Measurements from ENCODE around the gene GPRASP3. TPM values are rescaled to one million over a fixed set of nuclear protein-coding genes. Genes with fewer than 3 reads are reported as not detected.
"Not testable (repeated sequence)": the region's sequence is repeated elsewhere in the genome, so short reads cannot be mapped to it uniquely, and the experiment has no call there.

The GPRASP3 gene
- 14.3 TPM for total RNA-seq
- 4.4 TPM for polyA plus RNA-seq

- H3K27ac ChIP-seq (ENCODE audit: low read depth): no peak within 1 kb of the TSS
- H3K4me3 ChIP-seq (ENCODE audit: low read depth, low read length): peak within 1 kb of the TSS; percentile 30
- WGBS: 9% methylated on average over 31 of the region's 31 CpGs
- no peaks in the 10 kb centered on the region for H3K36me3 ChIP-seq (ENCODE audit: insufficient read depth)
- DNase-seq (ENCODE audit: extremely low spot score): no peak
- H3K4me1 ChIP-seq (ENCODE audit: insufficient read depth): no peaks in the 10 kb centered on the region
Observed at GRCh38 chrX:102720237-102721168, at the start of gene GPRASP3. TSS of gene GPRASP3 (plus strand) at chrX:102720743. CDS start at chrX:102748996, 28,253 bp downstream.

DNA sequence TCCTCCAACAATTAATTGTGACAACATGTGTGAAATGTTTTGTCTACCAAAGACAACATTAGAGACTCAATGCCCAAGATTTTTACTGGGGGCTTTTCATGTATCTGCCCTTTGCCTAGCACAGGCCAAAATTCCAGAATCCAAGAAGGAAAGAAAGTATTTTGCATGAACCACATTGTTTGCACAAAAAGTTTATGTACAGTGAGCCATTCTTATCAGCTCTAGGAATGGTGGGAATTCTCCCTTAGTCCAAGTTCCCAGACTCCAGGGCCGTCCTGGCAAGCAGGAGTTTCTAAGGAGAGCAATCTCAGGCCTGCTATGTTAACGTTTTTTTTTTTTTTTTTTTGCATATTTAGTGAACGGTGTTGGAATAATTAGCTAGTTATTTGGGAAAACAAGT, 47.7 kb upstream of the GPRASP3 start:
- no peaks in the 10 kb centered on the region for H3K4me1 ChIP-seq (ENCODE audit: insufficient read depth)
- no peak overlapping the region for H3K27ac ChIP-seq (ENCODE audit: low read depth)
- WGBS: 26% methylated on average over 3 of the region's 3 CpGs
- no peak for DNase-seq (ENCODE audit: extremely low spot score)
- no peaks in the 10 kb centered on the region for H3K36me3 ChIP-seq (ENCODE audit: insufficient read depth)
- no peak overlapping the region for H3K4me3 ChIP-seq (ENCODE audit: low read depth, low read length)

DNA sequence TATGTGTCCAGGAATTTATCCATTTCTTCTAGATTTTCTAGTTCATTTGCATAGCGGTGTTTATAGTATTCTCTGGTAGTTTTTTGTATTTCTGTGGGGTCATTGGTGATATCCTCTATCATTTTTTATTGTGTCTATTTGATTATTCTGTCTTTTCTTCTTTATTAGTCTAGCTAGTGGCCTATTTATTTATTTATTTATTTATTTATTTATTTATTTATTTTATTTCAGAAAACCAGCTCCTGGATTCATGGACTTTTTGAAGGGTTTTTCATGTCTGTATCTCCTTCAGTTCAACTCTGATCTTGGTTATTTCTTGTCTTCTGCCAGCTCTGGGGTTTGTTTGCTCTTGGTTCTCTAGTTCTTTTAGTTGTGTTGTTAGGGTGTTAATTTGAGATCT, 43.1 kb upstream of the GPRASP3 start:
- not testable (repeated sequence) for H3K27ac ChIP-seq (ENCODE audit: low read depth); H3K36me3 ChIP-seq (ENCODE audit: insufficient read depth); H3K4me3 ChIP-seq (ENCODE audit: low read depth, low read length); H3K4me1 ChIP-seq (ENCODE audit: insufficient read depth); DNase-seq (ENCODE audit: extremely low spot score)
- 94% methylated on average over 1 of the region's 1 CpG for WGBS

DNA sequence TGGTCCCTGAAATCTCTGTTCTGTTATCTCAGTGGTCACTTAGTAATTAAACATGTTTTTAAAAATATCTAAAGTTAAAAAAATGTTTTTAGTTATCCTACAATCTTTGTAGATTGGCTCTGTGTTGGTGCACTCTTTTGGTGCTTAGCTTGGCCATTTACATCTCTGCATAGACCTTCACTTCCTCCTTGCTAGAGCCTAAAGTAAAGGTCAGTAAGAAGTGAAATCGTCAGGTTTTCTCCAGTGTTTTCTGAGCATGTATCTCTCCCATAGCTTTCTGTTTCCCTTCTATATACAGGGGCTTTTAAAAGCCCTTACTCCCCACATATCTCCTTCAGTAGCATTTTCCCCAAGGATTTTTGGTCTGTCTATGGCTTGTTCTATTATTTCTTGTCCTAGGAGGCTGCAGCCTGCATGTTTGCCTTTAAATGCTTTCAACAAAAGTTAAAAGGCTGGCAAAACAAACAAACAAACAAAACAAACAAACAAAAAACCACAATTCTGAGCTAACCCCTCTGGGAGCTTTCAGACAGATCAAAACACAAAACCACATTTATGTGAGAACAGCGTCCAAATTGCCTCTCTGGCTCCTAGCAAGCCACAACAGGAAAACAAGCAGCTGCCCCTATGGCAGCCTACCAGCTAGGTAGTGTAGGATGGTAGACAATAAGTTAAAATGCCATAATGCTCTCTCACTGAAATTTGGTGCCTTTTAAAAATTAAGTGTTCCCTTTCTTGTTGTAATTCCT, 35.6 kb upstream of the GPRASP3 start:
- Histone ChIP-seq H3K4me1 (ENCODE audit: insufficient read depth) (no peaks in the 10 kb centered on the region), H3K36me3 (ENCODE audit: insufficient read depth) (no peaks in the 10 kb centered on the region), H3K4me3 (ENCODE audit: low read depth, low read length) (no peak overlapping the region), H3K27ac (ENCODE audit: low read depth) (no peak overlapping the region)
- WGBS: 47% methylated on average over 2 of the region's 2 CpGs
- DNase-seq (ENCODE audit: extremely low spot score): no peak

DNA sequence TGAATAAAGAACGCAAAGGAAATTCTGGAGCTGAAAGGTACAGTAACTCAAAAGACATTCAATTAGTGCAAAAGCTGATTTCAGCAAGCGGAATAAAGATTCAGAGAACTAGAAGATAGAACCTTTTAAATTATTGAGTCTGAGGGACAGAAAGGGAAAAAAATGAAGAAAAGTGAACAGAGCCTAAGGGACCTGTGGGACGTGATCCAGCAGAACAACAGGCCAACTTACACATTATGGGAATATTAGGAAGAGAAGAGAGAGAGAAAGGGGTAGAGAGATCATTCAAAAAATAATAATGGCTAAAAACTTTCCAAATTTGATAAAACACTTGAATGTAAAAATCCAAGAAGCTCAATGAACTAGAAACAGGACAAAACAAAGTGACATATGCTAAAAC, 25.8 kb upstream of the GPRASP3 start:
- WGBS: 91% methylated on average over 3 of the region's 3 CpGs
- Histone ChIP-seq H3K27ac (ENCODE audit: low read depth) (no peak overlapping the region), H3K36me3 (ENCODE audit: insufficient read depth) (no peaks in the 10 kb centered on the region), H3K4me1 (ENCODE audit: insufficient read depth) (no peaks in the 10 kb centered on the region), H3K4me3 (ENCODE audit: low read depth, low read length) (no peak overlapping the region)
- DNase-seq (ENCODE audit: extremely low spot score): no peak

GRCh38 chrX:102696306-102696705, 24.2 kb upstream of the GPRASP3 start:
- H3K27ac ChIP-seq (ENCODE audit: low read depth): no peak overlapping the region
- DNase-seq (ENCODE audit: extremely low spot score): no peak

GRCh38 chrX:102697494-102697893, 23.0 kb upstream of the GPRASP3 start:
- H3K4me3 ChIP-seq (ENCODE audit: low read depth, low read length): no peak overlapping the region
- H3K36me3 ChIP-seq (ENCODE audit: insufficient read depth): no peaks in the 10 kb centered on the region
- no peak for DNase-seq (ENCODE audit: extremely low spot score)

More at GRCh38 chrX:102696306-102696705, 24.2 kb upstream of the GPRASP3 start:
- Histone ChIP-seq H3K4me1 (ENCODE audit: insufficient read depth) (no peaks in the 10 kb centered on the region), H3K36me3 (ENCODE audit: insufficient read depth) (no peaks in the 10 kb centered on the region), H3K4me3 (ENCODE audit: low read depth, low read length) (no peak overlapping the region)

GRCh38 chrX:102708900-102709299, 11.6 kb upstream of the GPRASP3 start:
- DNase-seq (ENCODE audit: extremely low spot score): no peak
- Histone ChIP-seq H3K36me3 (ENCODE audit: insufficient read depth) (no peaks in the 10 kb centered on the region), H3K27ac (ENCODE audit: low read depth) (no peak overlapping the region), H3K4me1 (ENCODE audit: insufficient read depth) (no peaks in the 10 kb centered on the region), H3K4me3 (ENCODE audit: low read depth, low read length) (no peak overlapping the region)
- WGBS: 49% methylated on average over 2 of the region's 2 CpGs

More at GRCh38 chrX:102697494-102697893, 23.0 kb upstream of the GPRASP3 start:
- H3K27ac ChIP-seq (ENCODE audit: low read depth): no peak overlapping the region
- no peaks in the 10 kb centered on the region for H3K4me1 ChIP-seq (ENCODE audit: insufficient read depth)

DNA sequence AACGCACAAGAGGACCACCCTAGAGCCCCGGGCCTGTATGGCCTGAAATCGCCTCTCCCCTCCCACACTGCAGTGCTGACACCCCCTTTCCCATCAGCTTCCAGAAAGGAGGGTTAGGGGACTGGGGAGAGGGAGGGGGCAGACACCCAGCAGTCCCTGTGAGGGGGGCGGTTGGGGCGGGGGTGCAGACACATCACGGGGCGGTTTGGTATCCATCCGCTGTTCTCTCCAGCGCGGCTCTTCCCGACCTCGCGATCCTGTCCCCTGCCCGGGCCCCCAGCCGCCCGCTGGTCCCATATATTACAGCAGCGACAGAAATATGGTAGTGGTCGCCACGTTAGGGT, 8.7 kb upstream of the GPRASP3 start:
- Histone ChIP-seq H3K4me1 (ENCODE audit: insufficient read depth) (no peaks in the 10 kb centered on the region), H3K27ac (ENCODE audit: low read depth) (no peak overlapping the region), H3K4me3 (ENCODE audit: low read depth, low read length) (peak overlapping the region; percentile 64), H3K36me3 (ENCODE audit: insufficient read depth) (no peaks in the 10 kb centered on the region)
- DNase-seq (ENCODE audit: extremely low spot score): no peak
- 5% methylated on average over 18 of the region's 19 CpGs for WGBS

DNA sequence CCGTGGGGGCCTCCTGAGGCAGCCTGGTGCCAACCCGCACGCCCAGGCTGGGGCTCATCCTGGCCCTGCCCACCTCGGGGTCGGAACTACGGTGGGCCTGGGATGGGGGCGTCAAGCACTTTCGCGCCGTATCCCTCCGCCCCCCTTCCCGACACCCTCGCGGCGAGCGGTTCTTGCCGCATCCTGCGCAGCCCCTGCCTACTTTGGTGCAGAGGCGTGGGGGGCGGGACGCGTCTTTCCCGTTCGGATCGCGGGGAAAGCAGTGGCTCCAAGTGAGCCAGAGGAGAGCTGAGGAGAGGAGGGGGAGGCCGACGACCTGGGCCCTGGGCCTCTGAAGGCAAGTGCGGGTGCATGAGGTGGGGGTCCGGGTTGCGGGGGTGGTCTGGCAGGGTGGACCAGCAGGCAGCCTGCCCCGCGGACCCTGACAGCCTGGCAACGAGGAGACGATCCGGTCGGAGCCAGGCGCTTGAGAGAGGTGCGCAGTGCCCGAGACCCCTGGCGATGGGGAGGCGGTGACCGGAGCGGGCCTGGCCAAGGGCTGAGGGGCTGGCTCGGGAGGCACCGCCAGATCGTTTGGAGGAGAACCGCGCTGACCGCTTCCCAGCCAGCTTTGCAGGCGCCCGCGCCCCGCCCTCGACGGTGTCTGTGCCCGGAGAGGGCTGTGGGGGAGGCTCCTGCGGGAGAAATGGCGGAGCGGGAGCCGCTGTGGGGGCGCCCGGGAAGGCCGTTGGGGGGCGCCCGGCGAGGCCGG, 8.2 kb upstream of the GPRASP3 start, which contains the start of gene GPRASP2:
Gene GPRASP2 (plus strand): TSS at position 233 of the 751 bp plus-strand sequence. CDS start 2,422 bp downstream, outside the sequence.
- Histone ChIP-seq H3K4me3 (ENCODE audit: low read depth, low read length) (peak within 1 kb of the TSS; percentile 64), H3K4me1 (ENCODE audit: insufficient read depth) (no peaks in the 10 kb centered on the region), H3K36me3 (ENCODE audit: insufficient read depth) (no peaks in the 10 kb centered on the region), H3K27ac (ENCODE audit: low read depth) (peak within 1 kb of the TSS; percentile 84)
- DNase-seq (ENCODE audit: extremely low spot score): no peak
- 1% methylated on average over 57 of the region's 68 CpGs for WGBS

- DNase-seq (ENCODE audit: extremely low spot score): no peak
- peak overlapping the region; percentile 64 for H3K4me3 ChIP-seq (ENCODE audit: low read depth, low read length)
- WGBS: 1% methylated on average over 23 of the region's 23 CpGs
- no peaks in the 10 kb centered on the region for H3K4me1 ChIP-seq (ENCODE audit: insufficient read depth)
- peak overlapping the region; percentile 84 for H3K27ac ChIP-seq (ENCODE audit: low read depth)
- no peaks in the 10 kb centered on the region for H3K36me3 ChIP-seq (ENCODE audit: insufficient read depth)
Observed at GRCh38 chrX:102712981-102713625, 7.4 kb upstream of the GPRASP3 start.

- no peak overlapping the region for H3K27ac ChIP-seq (ENCODE audit: low read depth)
- no peak for DNase-seq (ENCODE audit: extremely low spot score)
- H3K4me3 ChIP-seq (ENCODE audit: low read depth, low read length): no peak overlapping the region
- WGBS: 79% methylated on average over 6 of the region's 6 CpGs
- H3K36me3 ChIP-seq (ENCODE audit: insufficient read depth): no peaks in the 10 kb centered on the region
- no peaks in the 10 kb centered on the region for H3K4me1 ChIP-seq (ENCODE audit: insufficient read depth)
Observed at GRCh38 chrX:102714994-102715393, 5.5 kb upstream of the GPRASP3 start.

GRCh38 chrX:102715967-102716366, 4.6 kb upstream of the GPRASP3 start:
- WGBS: 95% methylated on average over 5 of the region's 5 CpGs
- DNase-seq (ENCODE audit: extremely low spot score): no peak
- Histone ChIP-seq H3K36me3 (ENCODE audit: insufficient read depth) (no peaks in the 10 kb centered on the region), H3K27ac (ENCODE audit: low read depth) (no peak overlapping the region), H3K4me1 (ENCODE audit: insufficient read depth) (no peaks in the 10 kb centered on the region), H3K4me3 (ENCODE audit: low read depth, low read length) (no peak overlapping the region)

Data from urinary bladder (tissue), 4 donors.